Right atrium auricular region (tissue), 2 donors: Measurements from ENCODE around the gene CEP85. TPM values are rescaled to one million over a fixed set of nuclear protein-coding genes. Genes with fewer than 3 reads are reported as not detected.
"Not testable (repeated sequence)": the region's sequence is repeated elsewhere in the genome, so short reads cannot be mapped to it uniquely, and the experiment has no call there.

Experiments
- DNase-seq: peaks from one replicate; pipeline ENCODE4 v3.0.0-alpha.2; 2019; ENCODE audit warnings: low spot score
- H3K27ac ChIP-seq, 2 donors: fragments of 200-600 bp; sonication (generic); 1 replicate in 1 of 2; 2 replicates in 1 of 2; pipeline ENCODE4 v1.5.1; 2016 to 2019
- H3K27me3 ChIP-seq, 2 donors: fragments of 200-600 bp; sonication (generic); one replicate each; pipeline versions ENCODE4 v1.5.1 to v1.6.0; 2017 to 2019
- H3K36me3 ChIP-seq: fragments of 200-600 bp; sonication (generic); one replicate; pipeline ENCODE4 v1.5.1; 2016
- H3K4me1 ChIP-seq, 2 donors: fragments of 200-600 bp; sonication (generic); one replicate each; pipeline versions ENCODE4 v1.5.1 to v1.6.0; 2017 to 2019
- H3K4me3 ChIP-seq, 2 donors: fragments of 200-600 bp; sonication (generic); 1 replicate in 1 of 2; 2 replicates in 1 of 2; pipeline ENCODE4 v1.5.1; 2017 to 2019; ENCODE audit warnings: mild to moderate bottlenecking in 1 of 2, moderate library complexity in 1 of 2
- H3K9me3 ChIP-seq, 2 donors: fragments of 200-600 bp; sonication (generic); one replicate each; pipeline ENCODE4 v1.5.1; 2019
- CTCF ChIP-seq, 2 donors: fragments of 200-600 bp; sonication (generic); IDR thresholded peaks; one replicate each; pipeline ENCODE4 v1.5.1; 2019; ENCODE audit warnings: antibody characterized with exemption in 2 of 2
- total RNA-seq, 2 donors: library from RNA; depleted of rRNA; stranded (reverse); fragments of >200 nt; gene quantifications; one replicate each; pipeline ENCODE4 v1.1.0, GENCODE V29; 2016

Gene CEP85
- total RNA-seq, 2 donors from 2014 or later, result 31.2 to 104 TPM

- no peak for DNase-seq
Observed at GRCh38 chr1:26290882-26291261, 56.9 kb downstream of the CEP85 start.

GRCh38 chr1:26291433-26291832 is 57.4 kb downstream of the CEP85 start:
- no peak for TF ChIP-seq CTCF (IDR thresholded peaks at IDR 0.05)
- H3K36me3 ChIP-seq, result no peaks in the 10 kb centered on the region
- DNase-seq, result no peak
- H3K4me1 ChIP-seq, result peaks cover 0 to 24% of the 10 kb centered on the region in 2 donors
- no peak overlapping the region for H3K4me3 ChIP-seq
- H3K9me3 ChIP-seq, result no peaks in the 10 kb centered on the region
- H3K27ac ChIP-seq, result no peak overlapping the region
- no peaks in the 10 kb centered on the region for H3K27me3 ChIP-seq

More at GRCh38 chr1:26290882-26291261, 56.9 kb downstream of the CEP85 start:
- Histone ChIP-seq H3K9me3 (no peaks in the 10 kb centered on the region), H3K4me1 (peaks cover 0 to 29% of the 10 kb centered on the region in 2 donors), H3K4me3 (no peak overlapping the region), H3K36me3 (no peaks in the 10 kb centered on the region), H3K27me3 (no peaks in the 10 kb centered on the region), H3K27ac (peak overlapping the region; percentile 16 to 21)
- TF ChIP-seq CTCF (IDR thresholded peaks at IDR 0.05), result no peak

GRCh38 chr1:26291939-26292338 is 57.9 kb downstream of the CEP85 start:
- Histone ChIP-seq H3K27ac (no peak overlapping the region), H3K9me3 (no peaks in the 10 kb centered on the region), H3K36me3 (no peaks in the 10 kb centered on the region), H3K4me1 (peaks cover 0 to 21% of the 10 kb centered on the region in 2 donors), H3K4me3 (no peak overlapping the region), H3K27me3 (no peaks in the 10 kb centered on the region)
- no peak for TF ChIP-seq CTCF (IDR thresholded peaks at IDR 0.05)
- DNase-seq, result no peak

GRCh38 chr1:26292735-26293134 is 58.7 kb downstream of the CEP85 start:
- not testable (repeated sequence) for H3K36me3 ChIP-seq, DNase-seq, H3K27ac ChIP-seq, H3K27me3 ChIP-seq, H3K4me3 ChIP-seq, H3K9me3 ChIP-seq
- H3K4me1 ChIP-seq, result peaks cover 0 to 15% of the 10 kb centered on the region in 2 donors

- no peak overlapping the region for H3K4me3 ChIP-seq
- no peaks in the 10 kb centered on the region for H3K9me3 ChIP-seq
- H3K27ac ChIP-seq, result no peak overlapping the region
- H3K27me3 ChIP-seq, result no peaks in the 10 kb centered on the region
- no peak for DNase-seq
- H3K36me3 ChIP-seq, result no peaks in the 10 kb centered on the region
- no peak for TF ChIP-seq CTCF (IDR thresholded peaks at IDR 0.05)
- H3K4me1 ChIP-seq, result peaks cover 0 to 14% of the 10 kb centered on the region in 2 donors
Observed at GRCh38 chr1:26293911-26294463, 60.0 kb downstream of the CEP85 start.

- peaks cover 0 to 5% of the 10 kb centered on the region in 2 donors for H3K4me1 ChIP-seq
- H3K36me3 ChIP-seq, result no peaks in the 10 kb centered on the region
- H3K4me3 ChIP-seq, result no peak overlapping the region
- H3K9me3 ChIP-seq, result no peaks in the 10 kb centered on the region
- TF ChIP-seq CTCF (IDR thresholded peaks at IDR 0.05), result no peak
- no peaks in the 10 kb centered on the region for H3K27me3 ChIP-seq
- DNase-seq, result no peak
- no peak overlapping the region for H3K27ac ChIP-seq
Observed at GRCh38 chr1:26295194-26296138, 61.5 kb downstream of the CEP85 start.
